GM19099 (cell line): ENCODE data around the gene GCLM.

Experiments
- POLR2A ChIP-seq: IDR thresholded peaks from 3 replicates; pipeline ENCODE4 v1.6.1; 2011; ENCODE audit warnings: low read depth; ENCODE audit not compliant: insufficient read length; ENCODE audit errors: extremely low read depth

Gene GCLM

GRCh38 chr1:93900723-93901504 is 8.3 kb downstream of the GCLM start:
- TF ChIP-seq POLR2A: no peak

GRCh38 chr1:93899543-93900207 is 9.6 kb downstream of the GCLM start:
- no peak for TF ChIP-seq POLR2A

GRCh38 chr1:93888900-93889299 is 20.3 kb downstream of the GCLM start:
- no peak for TF ChIP-seq POLR2A

- no peak for TF ChIP-seq POLR2A
Observed at GRCh38 chr1:93882269-93882668, 27.0 kb downstream of the GCLM start.

- no peak for TF ChIP-seq POLR2A
Observed at GRCh38 chr1:93880731-93881130, 28.5 kb downstream of the GCLM start.

- peak; percentile 98 for TF ChIP-seq POLR2A
Observed at GRCh38 chr1:93878889-93879586, 30.2 kb downstream of the GCLM start, which contains the start of gene DNTTIP2. TSS of gene DNTTIP2 (minus strand) at chr1:93879206. CDS start at chr1:93879148, 58 bp downstream.

- TF ChIP-seq POLR2A: no peak
Observed at GRCh38 chr1:93878501-93878888, 30.7 kb downstream of the GCLM start.

GRCh38 chr1:93877529-93877928 is 31.7 kb downstream of the GCLM start:
- TF ChIP-seq POLR2A: no peak

GRCh38 chr1:93876244-93876643 is 33.0 kb downstream of the GCLM start:
- TF ChIP-seq POLR2A: no peak

- no peak for TF ChIP-seq POLR2A
Observed at GRCh38 chr1:93874025-93874651, 35.1 kb downstream of the GCLM start.

- TF ChIP-seq POLR2A: no peak
Observed at GRCh38 chr1:93871366-93871765, 37.9 kb downstream of the GCLM start.

- TF ChIP-seq POLR2A: no peak
Observed at GRCh38 chr1:93869653-93870052, 39.6 kb downstream of the GCLM start.

- no peak for TF ChIP-seq POLR2A
Observed at GRCh38 chr1:93865253-93865652, 44.0 kb downstream of the GCLM start.

- TF ChIP-seq POLR2A: no peak
Observed at GRCh38 chr1:93864175-93864574, 45.1 kb downstream of the GCLM start.

GRCh38 chr1:93853940-93854339 is 55.3 kb downstream of the GCLM start:
- no peak for TF ChIP-seq POLR2A

- TF ChIP-seq POLR2A: no peak
Observed at GRCh38 chr1:93851878-93852277, 57.4 kb downstream of the GCLM start.

- no peak for TF ChIP-seq POLR2A
Observed at GRCh38 chr1:93851327-93851712, 57.9 kb downstream of the GCLM start.
